Measurements from ENCODE around the gene AHCTF1.

AHCTF1 gene

DNA sequence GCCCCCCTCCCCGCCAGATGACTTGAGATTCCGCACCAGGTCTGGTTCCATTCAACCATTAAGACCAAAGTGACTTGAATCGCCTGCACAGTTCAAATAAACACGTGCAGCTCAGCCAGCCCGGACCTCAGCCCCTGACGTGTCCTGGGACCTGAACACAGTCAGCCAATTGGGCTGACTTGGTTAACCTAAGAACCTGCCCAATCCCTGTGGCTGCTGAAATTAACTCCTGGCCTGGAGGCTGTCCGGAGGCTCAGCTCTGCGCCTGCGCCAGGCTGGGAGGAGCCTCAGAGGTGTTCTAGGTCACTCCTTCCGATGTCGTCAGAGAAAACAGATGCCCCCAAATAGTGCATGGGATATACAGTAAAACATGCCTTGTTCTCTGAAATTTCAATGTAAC lies 134.2 kb downstream of the AHCTF1 start:
- no peak for DNase-seq (ENCODE audit: low read depth)

GRCh38 chr1:246797157-246797556 lies 134.6 kb downstream of the AHCTF1 start:
- DNase-seq (ENCODE audit: low read depth): no peak

- no peak for DNase-seq (ENCODE audit: low read depth)
Measured at GRCh38 chr1:246795906-246796694, 135.6 kb downstream of the AHCTF1 start.

- DNase-seq (ENCODE audit: low read depth): no peak
Measured at GRCh38 chr1:246794828-246795671, 136.7 kb downstream of the AHCTF1 start.

DNA sequence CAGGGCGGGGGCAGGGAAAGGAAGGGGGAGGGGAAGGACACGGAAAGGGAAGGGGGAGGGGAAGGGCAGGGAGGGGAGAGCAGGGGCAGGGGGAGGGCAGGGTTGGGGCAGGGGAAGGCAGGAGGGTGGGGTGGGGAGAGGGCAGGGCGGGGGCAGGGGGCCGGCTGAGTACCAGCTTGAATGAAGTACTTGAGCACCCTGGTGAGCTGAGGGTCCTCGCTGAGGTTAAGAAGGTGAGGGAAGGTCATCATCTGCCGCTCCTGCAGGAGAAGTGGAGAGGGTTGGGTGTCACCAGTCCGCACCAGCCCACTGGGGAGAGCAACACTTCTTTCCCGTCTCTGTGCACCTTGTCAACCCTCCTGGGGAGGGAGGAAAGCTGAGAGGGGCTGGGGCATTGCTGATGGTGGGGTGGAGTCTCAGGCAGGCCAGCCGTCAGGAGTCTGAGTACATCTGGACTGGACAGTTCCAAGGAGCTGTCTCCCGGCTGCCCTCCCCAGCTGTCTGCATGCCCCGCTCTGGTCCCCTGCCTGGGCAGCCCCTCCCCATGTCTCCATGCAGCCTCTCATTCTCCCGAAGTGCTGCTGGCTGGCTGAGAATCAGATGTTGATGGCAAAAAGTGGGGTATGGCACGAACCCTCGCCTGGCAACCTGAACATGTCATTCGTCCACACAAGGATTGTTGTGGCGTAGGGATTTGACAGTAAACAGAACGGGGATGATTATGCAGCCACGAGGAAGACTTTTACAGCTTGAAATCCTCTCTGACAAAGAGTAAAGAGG lies 137.5 kb downstream of the AHCTF1 start:
- DNase-seq (ENCODE audit: low read depth): no peak

- no peak for DNase-seq (ENCODE audit: low read depth)
Measured at GRCh38 chr1:246793356-246793896, 138.3 kb downstream of the AHCTF1 start.

GRCh38 chr1:246792603-246793002 lies 139.1 kb downstream of the AHCTF1 start:
- DNase-seq (ENCODE audit: low read depth): no peak

DNA sequence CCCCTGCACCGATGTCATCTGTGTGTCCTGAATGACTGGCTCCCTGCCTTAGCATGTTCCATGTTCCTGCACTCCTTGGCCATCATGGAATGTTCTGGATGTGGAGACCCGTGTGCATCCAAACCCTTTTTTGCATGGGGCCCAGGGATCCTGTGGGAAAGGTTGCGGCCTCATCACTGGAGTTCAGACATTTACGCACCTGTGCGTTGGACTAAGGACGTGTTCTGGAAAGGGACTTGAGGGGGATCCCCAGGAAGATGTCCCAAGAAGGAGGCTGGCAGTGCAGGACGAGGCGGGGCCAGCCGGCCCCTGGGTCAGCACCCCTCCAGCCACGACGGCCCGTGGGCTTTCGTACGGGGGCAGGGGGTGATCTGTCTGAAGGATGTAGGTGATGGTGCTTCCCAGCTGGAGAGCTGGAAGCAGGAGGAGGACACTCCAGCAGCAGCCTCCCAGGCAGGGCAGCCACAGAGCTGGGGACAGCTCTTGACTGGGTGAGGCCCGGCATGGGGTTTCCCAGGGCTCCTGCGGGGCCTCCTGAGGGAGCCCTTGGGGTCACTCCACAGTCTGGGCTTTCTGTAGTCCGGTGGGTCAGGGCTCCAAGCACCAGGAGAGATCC lies 140.3 kb downstream of the AHCTF1 start:
- DNase-seq (ENCODE audit: low read depth): no peak

DNA sequence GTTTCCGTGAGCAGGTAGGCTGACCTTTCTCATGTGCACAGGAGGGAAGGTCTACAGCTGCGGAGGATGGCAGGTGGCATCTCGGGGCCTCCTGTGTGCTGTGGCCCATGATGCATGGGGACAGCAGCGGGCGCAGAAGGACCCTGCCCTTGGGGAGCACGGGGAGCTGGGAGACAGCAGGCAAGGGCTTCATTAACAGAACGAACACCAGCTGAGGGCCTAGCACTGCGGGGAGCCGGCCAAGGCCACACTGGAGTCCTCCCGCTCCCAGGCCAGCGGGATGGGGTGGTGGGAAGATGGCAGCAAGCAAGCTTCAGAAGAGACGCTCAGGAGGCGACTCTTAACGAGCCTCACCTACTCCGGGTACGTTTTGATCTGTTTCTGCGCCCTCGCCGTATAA lies 140.9 kb downstream of the AHCTF1 start:
- DNase-seq (ENCODE audit: low read depth): no peak

- no peak for DNase-seq (ENCODE audit: low read depth)
Measured at GRCh38 chr1:246790364-246790763, 141.4 kb downstream of the AHCTF1 start.

GRCh38 chr1:246789454-246790339 lies 142.1 kb downstream of the AHCTF1 start:
- DNase-seq (ENCODE audit: low read depth): no peak
